OCI-LY7 (cell line): ENCODE data around the gene KRTAP5-8.

ENCODE experiments used
- CTCF ChIP-seq: fragments of 200-600 bp; sonication (generic); conservative IDR thresholded peaks from 2 replicates; pipeline ENCODE4 v1.5.1; 2014; ENCODE audit warnings: mild to moderate bottlenecking, antibody characterized with exemption, low read length, moderate library complexity, mixed read lengths
- EZH2phosphoT487 ChIP-seq: fragments of 200-600 bp; sonication (generic); IDR thresholded peaks from 2 replicates; pipeline ENCODE4 v1.6.1; 2018; ENCODE audit warnings: low read depth, borderline replicate concordance, mild to moderate bottlenecking, mixed run types, antibody characterized with exemption, low read length, moderate library complexity, mixed read lengths

GRCh38 chr11:71556018-71556417 is 18.2 kb downstream of the KRTAP5-8 start:
- TF ChIP-seq CTCF (no peak), EZH2phosphoT487 (no peak)
